Ishikawa (cell line): ENCODE measurements around the gene PGAP6.

ENCODE experiments used
- CEBPB ChIP-seq: IDR thresholded peaks from 2 replicates; pipeline ENCODE4 v1.6.1; 2012
- CREB1 ChIP-seq: IDR thresholded peaks from 2 replicates; pipeline ENCODE4 v1.6.1; 2012; ENCODE audit warnings: low read depth
- EGR1 ChIP-seq: IDR thresholded peaks from 2 replicates; pipeline ENCODE4 v1.6.1; 2012
- EP300 ChIP-seq: IDR thresholded peaks from 2 replicates; pipeline ENCODE4 v1.6.1; 2012; ENCODE audit warnings: borderline replicate concordance
- FOXM1 ChIP-seq: IDR thresholded peaks from 2 replicates; pipeline ENCODE4 v1.6.1; 2012; ENCODE audit warnings: low read depth, borderline replicate concordance
- MAX ChIP-seq: IDR thresholded peaks from 2 replicates; pipeline ENCODE4 v1.6.1; 2012
- NFIC ChIP-seq: IDR thresholded peaks from 2 replicates; pipeline ENCODE4 v1.6.1; 2012
- RAD21 ChIP-seq: IDR thresholded peaks from 2 replicates; pipeline ENCODE4 v1.6.1; 2012; ENCODE audit warnings: low read depth
- REST ChIP-seq: IDR thresholded peaks from 2 replicates; pipeline ENCODE4 v1.6.1; 2012; ENCODE audit warnings: low read depth, mild to moderate bottlenecking
- TAF1 ChIP-seq: IDR thresholded peaks from 2 replicates; pipeline ENCODE4 v1.6.1; 2012; ENCODE audit warnings: low read depth, mild to moderate bottlenecking
- TCF12 ChIP-seq: IDR thresholded peaks from 2 replicates; pipeline ENCODE4 v1.6.1; 2012; ENCODE audit warnings: low read depth
- TEAD4 ChIP-seq: IDR thresholded peaks from 2 replicates; pipeline ENCODE4 v1.6.1; 2012
- USF1 ChIP-seq: IDR thresholded peaks from 2 replicates; pipeline ENCODE4 v1.6.1; 2012
- YY1 ChIP-seq: IDR thresholded peaks from 2 replicates; pipeline ENCODE4 v1.6.1; 2012; ENCODE audit warnings: low read depth
- ZBTB7A ChIP-seq: IDR thresholded peaks from 2 replicates; pipeline ENCODE4 v1.6.1; 2012; ENCODE audit warnings: low read depth

The PGAP6 gene

GRCh38 chr16:372302-372983 is 9.3 kb downstream of the PGAP6 start:
- TF ChIP-seq REST (no peak), CREB1 (no peak), USF1 (no peak), CEBPB (no peak), MAX (no peak), FOXM1 (no peak), TEAD4 (no peak), EP300 (no peak), YY1 (no peak), TCF12 (no peak), ZBTB7A (no peak), TAF1 (no peak), NFIC (no peak), EGR1 (no peak), RAD21 (no peak)

- TF ChIP-seq FOXM1: no peak
- no peak for TF ChIP-seq RAD21
- no peak for TF ChIP-seq EGR1
- TF ChIP-seq YY1: no peak
- no peak for TF ChIP-seq TCF12
- no peak for TF ChIP-seq ZBTB7A
- no peak for TF ChIP-seq NFIC
- no peak for TF ChIP-seq TAF1
- TF ChIP-seq MAX: no peak
- no peak for TF ChIP-seq CEBPB
- no peak for TF ChIP-seq CREB1
Measured at GRCh38 chr16:371515-372301, 10.1 kb downstream of the PGAP6 start.

DNA sequence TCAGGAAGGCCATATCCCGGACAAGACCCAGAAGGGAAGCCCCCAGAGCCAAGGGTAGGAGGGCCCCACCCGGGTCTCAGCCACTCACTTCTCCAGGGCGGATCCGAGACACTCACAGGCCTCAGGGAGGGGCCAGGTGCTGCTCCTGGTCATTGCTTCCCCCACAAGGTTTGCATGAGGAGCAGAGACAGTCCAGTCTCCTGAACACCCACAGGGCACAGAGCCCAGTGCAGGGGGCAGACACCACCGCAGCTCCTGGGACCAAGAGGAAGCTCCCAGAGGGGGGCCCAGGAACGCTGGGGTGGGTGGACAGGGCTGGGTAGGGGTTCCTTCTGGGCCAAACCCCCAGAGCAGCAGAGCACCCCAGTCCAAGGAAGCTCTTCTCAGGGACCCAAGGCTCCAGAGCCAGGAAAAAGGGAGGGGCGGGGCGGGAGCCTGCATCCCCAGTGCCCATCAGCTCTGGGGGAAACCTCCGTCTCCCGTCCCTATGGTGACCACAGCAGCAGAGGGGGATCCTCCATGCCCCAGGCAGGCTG is 10.7 kb downstream of the PGAP6 start:
- TF ChIP-seq NFIC (no peak), TCF12 (no peak), CEBPB (no peak), RAD21 (no peak), USF1 (no peak), EGR1 (no peak), TAF1 (no peak), ZBTB7A (no peak), EP300 (no peak), CREB1 (no peak), YY1 (no peak), REST (no peak), FOXM1 (no peak), TEAD4 (no peak), MAX (no peak)

DNA sequence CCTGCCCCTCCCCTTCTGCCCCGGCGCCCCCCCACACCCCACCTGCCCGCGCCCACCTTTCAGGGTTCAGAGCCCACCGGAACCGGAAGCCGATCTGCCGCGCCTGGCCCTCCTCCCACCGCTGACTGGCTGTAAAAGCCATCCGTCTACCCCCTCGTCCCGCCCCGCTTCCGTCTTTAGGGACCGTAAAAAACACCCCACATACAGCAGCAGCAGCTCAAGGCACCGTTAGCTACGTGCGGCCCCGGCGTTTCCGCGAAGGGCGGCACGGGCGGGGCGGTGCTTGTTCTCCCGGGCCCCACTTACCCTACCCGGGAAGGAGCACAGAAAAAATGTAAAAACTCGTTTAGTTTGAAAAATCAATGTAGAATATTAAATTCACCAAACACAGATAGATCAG is 11.3 kb downstream of the PGAP6 start, which contains the start of gene MRPL28:
MRPL28 (minus strand) TSS at position 96 of the 400 bp plus-strand sequence. CDS start 320 bp downstream, outside the sequence.
- TF ChIP-seq TAF1 (peak; percentile 56; the same call in 1 of the 2 replicates), FOXM1 (no peak), YY1 (peak; percentile 58; the same call in 1 of the 2 replicates), ZBTB7A (0 out of 2 replicates have a peak, but pooled peaks have one; percentile 71), TCF12 (no peak), USF1 (no peak), CREB1 (no peak), RAD21 (no peak), REST (no peak), EP300 (peak; percentile 24; the same call in 1 of the 2 replicates), CEBPB (no peak), EGR1 (no peak), NFIC (no peak), MAX (peak; percentile 68), TEAD4 (peak; percentile 36; the same call in 1 of the 2 replicates)
